Activated T-helper 2 cell treated with anti-CD3 and anti-CD28 coated beads, Interferon-gamma antibody, Interleukin-2, Interleukin-4, amounts not matched to agents 10 μg/mL and 5 μg/mL and 100 μg/mL, durations not matched to agents 14 hours and 24 hours and 36 hours (primary cell): ENCODE measurements around the gene HEG1. TPM values are rescaled to one million over a fixed set of nuclear protein-coding genes. Genes with fewer than 3 reads are reported as not detected.

Experiments used
- DNase-seq: peaks from one replicate; pipeline ENCODE4 v3.0.0; 2021; ENCODE audit warnings: low spot score
- H3K27ac Mint-ChIP-seq: one replicate; pipeline ENCODE4 v1.8.0; 2021; ENCODE audit warnings: mixed read lengths
- H3K27me3 Mint-ChIP-seq: one replicate; pipeline ENCODE4 v1.8.0; 2021; ENCODE audit warnings: low read depth, mixed read lengths
- H3K36me3 Mint-ChIP-seq: one replicate; pipeline ENCODE4 v1.8.0; 2021; ENCODE audit warnings: low read depth, mixed read lengths
- H3K4me1 Mint-ChIP-seq: one replicate; pipeline ENCODE4 v1.8.0; 2021; ENCODE audit warnings: low read depth, mixed read lengths
- H3K4me3 Mint-ChIP-seq: one replicate; pipeline ENCODE4 v1.8.0; 2021; ENCODE audit warnings: low read depth, mild to moderate bottlenecking, moderate library complexity, mixed read lengths
- H3K9me3 Mint-ChIP-seq: one replicate; pipeline ENCODE4 v1.8.0; 2021; ENCODE audit warnings: mixed read lengths
- intact Hi-C: fragments of 100-400 bp; cut with micrococcal nuclease; formaldehyde crosslinking; loops from one replicate; pipeline ENCODE4 v1.15.1; 2023
- total RNA-seq: library from RNA; stranded (reverse); gene quantifications from 2 replicates; pipeline ENCODE4 v1.2.3, GENCODE V29; 2022

The HEG1 gene
- total RNA-seq, 1 donor from 2014 or later = 59.1 TPM

GRCh38 chr3:125014570-125015179, 41.1 kb downstream of the HEG1 start:
- intact Hi-C loops = no loop called here
- peaks cover 89% of the 10 kb centered on the region for H3K36me3 Mint-ChIP-seq
- H3K4me3 Mint-ChIP-seq = no peak overlapping the region
- H3K27ac Mint-ChIP-seq = no peak overlapping the region
- DNase-seq = no peak
- no peaks in the 10 kb centered on the region for H3K27me3 Mint-ChIP-seq
- peaks cover 20% of the 10 kb centered on the region for H3K4me1 Mint-ChIP-seq
- no peaks in the 10 kb centered on the region for H3K9me3 Mint-ChIP-seq

- H3K27ac Mint-ChIP-seq = no peak overlapping the region
- H3K4me3 Mint-ChIP-seq = no peak overlapping the region
- H3K9me3 Mint-ChIP-seq = no peaks in the 10 kb centered on the region
- peaks cover 90% of the 10 kb centered on the region for H3K36me3 Mint-ChIP-seq
- H3K27me3 Mint-ChIP-seq = no peaks in the 10 kb centered on the region
- H3K4me1 Mint-ChIP-seq = peaks cover 10% of the 10 kb centered on the region
- intact Hi-C loops = no loop called here
- DNase-seq = no peak
These were observed 42.7 kb downstream of the HEG1 start for GRCh38 chr3:125013095-125013494.

GRCh38 chr3:125011941-125012340, 43.9 kb downstream of the HEG1 start:
- no peak overlapping the region for H3K4me3 Mint-ChIP-seq
- H3K27ac Mint-ChIP-seq = no peak overlapping the region
- no peak for DNase-seq
- no peaks in the 10 kb centered on the region for H3K27me3 Mint-ChIP-seq
- H3K4me1 Mint-ChIP-seq = peaks cover 10% of the 10 kb centered on the region
- H3K36me3 Mint-ChIP-seq = peaks cover 90% of the 10 kb centered on the region
- no peaks in the 10 kb centered on the region for H3K9me3 Mint-ChIP-seq
- intact Hi-C loops = no loop called here

GRCh38 chr3:125010393-125010792, 45.4 kb downstream of the HEG1 start:
- no peaks in the 10 kb centered on the region for H3K27me3 Mint-ChIP-seq
- no peak overlapping the region for H3K4me3 Mint-ChIP-seq
- intact Hi-C loops = no loop called here
- peaks cover 10% of the 10 kb centered on the region for H3K4me1 Mint-ChIP-seq
- H3K9me3 Mint-ChIP-seq = no peaks in the 10 kb centered on the region
- no peak overlapping the region for H3K27ac Mint-ChIP-seq
- H3K36me3 Mint-ChIP-seq = peaks cover 90% of the 10 kb centered on the region
- no peak for DNase-seq

GRCh38 chr3:125008766-125009165, 47.0 kb downstream of the HEG1 start:
- Mint-ChIP-seq H3K9me3 (no peaks in the 10 kb centered on the region), H3K4me3 (no peak overlapping the region), H3K27ac (no peak overlapping the region), H3K27me3 (no peaks in the 10 kb centered on the region), H3K4me1 (peaks cover 10% of the 10 kb centered on the region), H3K36me3 (peaks cover 91% of the 10 kb centered on the region)
- intact Hi-C loops = no loop called here
- no peak for DNase-seq

DNA sequence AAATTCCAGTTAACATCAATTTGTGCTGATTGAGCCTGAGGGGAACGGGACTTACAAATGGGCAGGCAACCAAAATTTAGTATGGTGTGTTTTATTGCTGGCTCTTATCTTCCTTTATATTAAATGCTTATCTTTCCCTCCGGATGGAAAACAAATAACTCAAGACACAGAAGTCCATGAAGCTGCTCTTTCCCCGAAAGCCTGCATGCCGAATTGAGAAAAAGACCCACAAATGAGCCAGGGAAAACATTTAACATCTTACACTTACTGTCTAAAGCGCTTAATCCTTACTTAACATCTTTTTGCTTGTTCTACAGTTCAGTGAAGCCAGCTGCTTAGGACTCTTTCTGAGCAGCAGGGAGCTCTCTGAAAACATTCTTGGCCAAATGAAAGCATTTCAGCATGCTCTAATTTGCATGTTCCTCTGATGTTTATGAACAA, 49.5 kb downstream of the HEG1 start:
- no peaks in the 10 kb centered on the region for H3K9me3 Mint-ChIP-seq
- H3K36me3 Mint-ChIP-seq = peaks cover 91% of the 10 kb centered on the region
- no peak overlapping the region for H3K27ac Mint-ChIP-seq
- intact Hi-C loops = no loop called here
- H3K4me1 Mint-ChIP-seq = peaks cover 5% of the 10 kb centered on the region
- no peak for DNase-seq
- H3K27me3 Mint-ChIP-seq = no peaks in the 10 kb centered on the region
- no peak overlapping the region for H3K4me3 Mint-ChIP-seq

DNA sequence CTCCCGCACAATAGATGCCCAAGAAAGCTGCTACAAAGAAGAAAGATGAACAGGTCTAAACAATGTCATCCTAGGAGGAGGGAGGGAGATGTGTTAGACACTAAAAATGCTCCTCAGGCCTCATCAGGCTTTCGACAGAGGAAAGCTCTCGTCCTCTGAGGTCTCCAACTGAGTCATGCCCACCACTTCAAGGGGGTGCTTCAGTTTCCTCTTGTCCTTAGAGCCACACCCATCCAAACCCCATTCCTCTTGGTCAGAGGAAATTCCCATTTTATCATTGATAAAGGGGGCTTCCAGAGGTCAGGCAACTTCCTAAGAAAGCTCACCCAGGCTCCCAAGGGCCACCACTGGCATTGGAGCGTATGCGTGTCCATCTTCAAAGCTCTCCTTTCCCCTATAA, 50.1 kb downstream of the HEG1 start:
- H3K4me3 Mint-ChIP-seq = no peak overlapping the region
- no peaks in the 10 kb centered on the region for H3K27me3 Mint-ChIP-seq
- no peak for DNase-seq
- H3K27ac Mint-ChIP-seq = no peak overlapping the region
- H3K4me1 Mint-ChIP-seq = peaks cover 2% of the 10 kb centered on the region
- peaks cover 94% of the 10 kb centered on the region for H3K36me3 Mint-ChIP-seq
- intact Hi-C loops = no loop called here
- no peaks in the 10 kb centered on the region for H3K9me3 Mint-ChIP-seq

GRCh38 chr3:125005222-125005621, 50.6 kb downstream of the HEG1 start:
- peaks cover 94% of the 10 kb centered on the region for H3K36me3 Mint-ChIP-seq
- no peaks in the 10 kb centered on the region for H3K4me1 Mint-ChIP-seq
- no peak for DNase-seq
- no peak overlapping the region for H3K27ac Mint-ChIP-seq
- H3K9me3 Mint-ChIP-seq = no peaks in the 10 kb centered on the region
- intact Hi-C loops = no loop called here
- H3K27me3 Mint-ChIP-seq = no peaks in the 10 kb centered on the region
- no peak overlapping the region for H3K4me3 Mint-ChIP-seq

DNA sequence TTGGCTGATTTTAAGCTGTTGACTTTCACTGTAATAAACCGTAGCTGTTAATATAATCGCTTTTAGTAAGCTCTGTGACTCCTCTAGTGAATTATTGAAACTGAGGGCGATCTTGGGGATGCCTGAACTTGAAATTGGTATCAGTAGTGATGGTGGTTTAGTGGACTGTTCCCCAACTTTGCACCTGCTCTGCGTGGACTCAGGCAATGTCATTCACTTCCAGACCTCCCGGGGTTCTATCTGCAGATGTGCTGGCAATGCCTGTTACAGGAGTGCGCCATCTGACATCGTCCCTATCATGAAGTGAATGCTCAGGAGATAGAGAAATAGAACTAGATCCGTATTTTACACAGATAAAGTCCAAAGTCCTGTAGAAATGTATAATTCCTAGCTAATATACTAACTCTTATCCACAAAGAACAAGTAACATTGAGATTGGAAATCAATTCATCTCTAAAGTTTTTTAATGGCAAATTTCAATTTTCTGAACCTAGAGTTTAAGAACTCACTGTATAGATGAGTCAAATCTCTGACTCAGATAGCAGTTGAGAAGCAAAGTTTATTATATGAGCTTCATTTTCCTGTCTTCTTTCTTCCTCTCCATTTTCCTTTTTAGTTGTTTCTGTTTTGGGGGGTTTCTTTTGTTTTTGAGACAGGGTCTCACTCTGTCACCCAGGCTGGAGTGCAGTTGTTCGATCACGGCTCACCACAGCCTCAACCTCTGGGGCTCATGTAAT, 51.8 kb downstream of the HEG1 start:
- DNase-seq = no peak
- Mint-ChIP-seq H3K27me3 (no peaks in the 10 kb centered on the region), H3K9me3 (no peaks in the 10 kb centered on the region), H3K4me3 (no peak overlapping the region), H3K27ac (no peak overlapping the region), H3K36me3 (peaks cover 92% of the 10 kb centered on the region), H3K4me1 (no peaks in the 10 kb centered on the region)
- intact Hi-C loops = no loop called here

- H3K36me3 Mint-ChIP-seq = peaks cover 90% of the 10 kb centered on the region
- no peaks in the 10 kb centered on the region for H3K27me3 Mint-ChIP-seq
- H3K4me3 Mint-ChIP-seq = no peak overlapping the region
- no peaks in the 10 kb centered on the region for H3K4me1 Mint-ChIP-seq
- intact Hi-C loops = no loop called here
- H3K27ac Mint-ChIP-seq = no peak overlapping the region
- H3K9me3 Mint-ChIP-seq = no peaks in the 10 kb centered on the region
- DNase-seq = no peak
These were observed 52.4 kb downstream of the HEG1 start for GRCh38 chr3:125003369-125003853.

DNA sequence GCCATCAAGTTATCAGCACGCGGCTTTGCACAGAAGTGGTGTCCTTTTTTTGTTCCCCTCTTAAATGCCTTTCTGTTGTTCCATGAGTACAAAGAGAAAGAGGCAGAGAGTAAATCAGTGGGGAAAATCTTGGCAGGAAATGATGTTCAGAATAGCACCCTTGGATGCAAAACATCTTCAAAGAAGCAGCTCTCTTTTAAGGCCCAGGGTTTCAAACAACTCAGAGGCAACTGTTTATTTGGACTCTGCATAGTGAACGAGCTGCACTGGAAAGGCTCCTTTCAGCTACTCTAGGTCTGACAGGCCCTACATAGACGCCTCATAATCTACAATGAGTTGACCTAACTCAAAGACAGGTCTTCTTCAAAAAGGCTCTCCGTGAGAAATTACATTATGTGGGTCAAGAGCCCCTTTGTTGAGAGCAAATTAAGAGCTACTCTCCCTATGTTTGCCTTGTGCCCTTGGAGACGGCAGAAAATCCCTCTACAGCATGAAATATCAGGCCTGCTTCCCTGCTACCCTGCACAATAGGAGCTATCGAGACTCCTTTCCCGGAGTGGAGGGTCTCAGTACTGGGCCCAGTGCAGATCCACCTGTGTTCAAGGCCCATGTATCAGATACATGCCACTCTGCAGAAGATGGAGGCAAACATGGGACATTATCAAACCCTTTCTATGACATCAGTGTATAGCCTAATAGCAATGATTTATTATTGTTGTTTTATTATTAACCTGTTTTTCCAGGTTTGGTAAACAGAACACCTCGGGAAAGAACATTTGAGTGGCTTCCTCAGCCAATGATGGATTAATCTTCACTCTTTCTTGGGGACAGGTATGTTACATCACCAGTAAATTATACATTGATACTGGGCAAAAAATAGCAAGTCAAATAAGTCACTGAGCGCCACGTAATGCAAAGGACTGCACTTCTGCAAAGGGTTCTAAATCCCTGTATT, 53.1 kb downstream of the HEG1 start:
- Mint-ChIP-seq H3K27ac (no peak overlapping the region), H3K9me3 (no peaks in the 10 kb centered on the region), H3K27me3 (no peaks in the 10 kb centered on the region), H3K4me3 (no peak overlapping the region), H3K36me3 (peaks cover 91% of the 10 kb centered on the region), H3K4me1 (no peaks in the 10 kb centered on the region)
- DNase-seq = no peak
- intact Hi-C loops = no loop called here

GRCh38 chr3:125001557-125002413, 54.0 kb downstream of the HEG1 start:
- H3K9me3 Mint-ChIP-seq = no peaks in the 10 kb centered on the region
- H3K4me1 Mint-ChIP-seq = no peaks in the 10 kb centered on the region
- H3K36me3 Mint-ChIP-seq = peaks cover 95% of the 10 kb centered on the region
- no peak overlapping the region for H3K4me3 Mint-ChIP-seq
- no peaks in the 10 kb centered on the region for H3K27me3 Mint-ChIP-seq
- intact Hi-C loops = no loop called here
- DNase-seq = no peak
- H3K27ac Mint-ChIP-seq = no peak overlapping the region
